GM21526 (cell line): ENCODE data around the gene DDX1.

Experiments used
- ATAC-seq: cut with Tn5 transposase; IDR thresholded peaks from one replicate; pipeline ENCODE4 v1.9.1; 2021; ENCODE audit warnings: moderate library complexity; ENCODE audit not compliant: unreplicated experiment, low FRiP score

Gene DDX1

DNA sequence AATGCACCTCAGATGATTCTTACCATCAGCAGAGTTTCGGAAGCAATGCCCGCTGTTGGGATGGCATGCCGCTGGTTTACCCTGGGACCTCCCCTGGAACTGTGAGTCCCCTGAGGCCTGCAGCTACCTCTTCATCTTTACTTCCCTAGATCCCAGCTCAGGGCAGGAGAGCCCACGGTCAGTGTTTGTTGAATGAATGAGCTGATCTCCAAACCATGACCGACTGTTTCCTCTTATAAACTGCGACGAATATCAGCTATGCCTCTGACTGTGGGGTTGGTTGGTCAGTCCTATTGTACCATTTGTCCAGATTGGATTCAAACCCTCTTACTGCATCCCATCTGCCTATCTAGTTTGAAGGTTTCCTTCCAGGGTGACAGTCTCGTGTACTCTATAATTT lies 64.4 kb downstream of the DDX1 start:
- no peak for ATAC-seq

- no peak for ATAC-seq
Measured at GRCh38 chr2:15657759-15658158, 66.1 kb downstream of the DDX1 start.

GRCh38 chr2:15658911-15659310 lies 67.2 kb downstream of the DDX1 start:
- ATAC-seq = no peak

DNA sequence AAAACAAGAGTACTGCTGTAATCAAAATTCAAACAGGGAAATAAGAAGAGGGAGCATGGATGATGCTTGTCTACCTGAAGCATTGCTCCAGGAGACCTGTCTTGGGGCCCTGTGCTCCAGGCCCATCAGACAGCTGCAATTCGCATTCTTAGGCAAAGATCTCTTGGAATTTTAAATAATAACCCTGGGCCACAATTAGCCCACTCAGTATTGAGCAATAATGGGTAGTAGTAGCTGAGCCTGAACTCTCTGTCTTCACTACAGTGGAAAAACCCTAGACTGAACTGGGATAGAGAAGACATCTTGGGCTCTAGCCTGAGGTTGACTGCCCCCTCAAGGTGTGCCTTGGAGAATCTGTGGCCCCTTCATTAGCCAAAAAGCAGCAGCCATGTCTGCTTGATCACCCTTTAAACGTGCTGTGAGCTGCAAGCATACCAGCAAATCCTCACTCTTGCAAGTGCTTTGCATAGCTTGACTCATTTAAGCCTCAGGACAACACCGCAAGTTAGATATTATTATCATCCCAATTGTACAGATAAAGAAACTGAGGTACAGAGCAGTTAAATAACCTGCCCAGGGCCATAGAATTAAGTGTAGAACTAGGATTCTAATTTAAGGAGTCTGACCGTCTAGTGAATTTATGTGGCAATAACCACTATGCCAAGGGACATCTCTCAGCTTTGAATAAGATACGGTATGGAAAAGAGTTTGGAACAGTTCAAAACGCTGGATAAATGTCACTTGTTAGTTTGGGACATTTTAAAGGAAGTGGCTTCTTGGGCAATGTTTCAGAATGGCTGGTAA lies 69.0 kb downstream of the DDX1 start:
- ATAC-seq = no peak

DNA sequence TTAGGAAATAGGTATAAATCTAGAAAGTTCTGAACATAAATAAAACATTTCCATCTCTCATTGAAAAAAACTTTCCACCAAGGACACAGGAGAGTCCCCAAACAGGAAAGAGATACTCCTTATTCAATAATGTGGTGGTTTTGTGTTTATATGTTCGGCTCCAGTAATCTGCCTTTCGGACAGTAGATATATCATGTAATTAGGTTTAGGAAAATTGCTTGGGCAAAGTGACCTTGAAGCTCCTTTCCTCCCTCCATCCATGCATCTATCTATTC lies 69.6 kb downstream of the DDX1 start:
- ATAC-seq = no peak

DNA sequence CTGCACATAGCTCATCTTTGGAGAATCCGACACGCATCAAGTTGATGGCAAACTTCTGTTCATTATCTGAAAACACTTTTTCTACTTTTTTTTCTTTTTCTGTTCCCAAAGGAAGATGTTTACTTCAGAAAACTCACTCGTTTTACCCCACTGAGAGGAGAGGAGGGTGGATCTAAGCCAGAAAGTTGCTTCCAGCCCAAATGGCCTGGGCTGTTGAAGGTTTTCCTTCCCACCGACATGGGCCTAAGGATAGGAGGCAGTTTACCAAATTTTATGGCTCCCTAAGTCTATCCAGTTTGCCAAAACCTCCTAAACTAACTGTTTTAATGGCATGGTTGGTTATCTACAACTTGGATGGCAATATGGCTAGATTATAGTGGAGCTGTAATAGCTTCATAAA lies 70.4 kb downstream of the DDX1 start:
- no peak for ATAC-seq

DNA sequence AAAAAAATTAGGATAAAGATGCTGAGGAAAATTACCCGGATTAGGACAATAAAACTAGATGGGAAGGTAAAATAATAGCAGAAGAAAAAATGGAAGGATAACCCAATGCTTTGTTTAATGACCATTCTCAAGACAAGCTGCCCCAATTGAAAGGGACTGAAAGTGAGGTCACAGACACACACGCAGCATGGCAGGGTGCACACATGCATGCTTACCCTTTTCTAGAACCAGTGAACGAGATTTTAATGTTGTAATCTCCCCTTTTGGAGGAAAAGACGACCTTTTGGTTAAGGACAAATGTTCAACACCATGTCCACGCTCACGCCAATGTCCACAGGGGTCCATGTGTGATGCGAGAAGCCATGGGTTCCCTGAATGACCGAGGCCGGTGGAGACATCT lies 70.9 kb downstream of the DDX1 start:
- no peak for ATAC-seq

GRCh38 chr2:15663802-15664201 lies 72.1 kb downstream of the DDX1 start:
- no peak for ATAC-seq

- no peak for ATAC-seq
Measured at GRCh38 chr2:15664273-15665066, 72.8 kb downstream of the DDX1 start.

DNA sequence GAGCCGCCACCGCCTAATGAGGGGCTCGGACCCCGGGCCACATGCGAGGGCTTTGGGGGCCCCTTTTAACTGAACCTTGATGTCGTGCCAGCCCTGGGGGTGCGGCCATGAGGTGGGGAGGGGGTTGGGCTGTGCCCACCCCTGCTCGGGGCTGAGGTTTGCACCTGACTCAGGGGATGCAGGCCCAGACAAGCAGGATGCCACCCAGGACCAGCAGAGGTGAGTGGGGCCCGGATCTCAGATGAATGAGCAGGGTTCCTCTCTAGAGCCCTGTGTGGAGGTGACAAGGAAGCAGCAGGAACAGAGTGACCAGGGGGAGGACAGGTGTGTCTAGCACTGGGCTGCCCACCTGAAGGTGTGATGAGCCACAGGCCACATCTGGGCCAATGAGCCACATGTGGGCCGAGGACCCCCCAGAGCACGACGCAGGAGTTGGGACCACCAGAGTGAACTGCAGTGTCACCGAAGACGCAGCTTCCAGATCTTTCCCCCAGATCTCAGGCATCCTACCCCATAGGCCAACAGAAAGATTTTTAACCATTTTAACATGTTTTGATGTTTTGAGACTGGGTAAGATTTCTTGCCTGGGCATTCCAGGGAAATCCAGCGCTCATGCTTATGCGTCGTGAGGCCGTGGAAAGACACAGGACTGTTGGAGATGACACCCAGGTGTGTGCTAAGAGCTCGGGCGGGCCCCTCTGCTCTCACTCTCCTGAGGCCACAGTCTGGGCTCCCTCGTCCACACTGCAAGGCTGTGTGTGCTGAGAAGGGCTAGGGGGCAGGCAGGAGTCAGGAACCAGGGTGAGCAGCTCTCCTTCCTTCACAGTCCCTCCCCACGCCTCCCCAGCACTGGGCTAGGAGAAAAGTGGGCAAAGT lies 73.6 kb downstream of the DDX1 start:
- ATAC-seq = no peak

GRCh38 chr2:15665943-15666460 lies 74.3 kb downstream of the DDX1 start:
- no peak for ATAC-seq

GRCh38 chr2:15666861-15667808 lies 75.5 kb downstream of the DDX1 start:
- no peak for ATAC-seq

DNA sequence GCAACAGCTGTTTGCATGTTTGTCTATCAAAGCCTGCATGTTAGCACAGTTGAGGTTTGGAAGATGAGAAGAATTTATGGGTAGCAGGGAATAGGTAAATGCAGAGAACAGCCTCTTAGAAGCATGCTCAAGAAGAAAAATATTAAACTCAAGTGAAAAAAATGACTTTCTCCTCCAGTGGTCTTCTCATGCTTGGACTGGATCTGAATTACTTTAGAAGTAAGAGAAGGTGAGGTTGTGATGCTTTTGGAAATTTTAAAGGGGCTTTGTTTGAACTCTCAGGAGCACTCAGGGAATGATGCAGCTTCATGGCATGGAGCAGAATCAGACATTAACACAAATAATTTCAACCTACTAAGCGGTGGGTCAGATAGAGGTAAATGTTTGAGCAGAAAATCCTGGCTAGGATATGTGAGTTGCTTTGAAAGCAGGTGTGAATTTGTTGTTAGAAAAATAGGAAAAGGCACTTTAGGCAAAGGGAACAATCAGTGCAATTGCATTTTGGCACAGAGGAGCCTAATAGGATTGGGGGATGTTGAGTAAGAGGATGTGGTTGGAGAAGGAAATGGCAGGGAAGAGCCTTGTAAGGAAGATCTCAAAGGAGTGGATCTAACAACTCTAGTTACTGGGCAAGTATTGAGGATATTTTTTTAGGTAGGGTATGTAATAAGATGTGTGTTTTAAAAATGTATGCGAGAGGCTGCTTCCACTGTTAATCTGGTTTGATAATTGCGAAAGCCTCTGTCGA lies 76.3 kb downstream of the DDX1 start:
- no peak for ATAC-seq

GRCh38 chr2:15668611-15669305 lies 77.1 kb downstream of the DDX1 start:
- no peak for ATAC-seq

DNA sequence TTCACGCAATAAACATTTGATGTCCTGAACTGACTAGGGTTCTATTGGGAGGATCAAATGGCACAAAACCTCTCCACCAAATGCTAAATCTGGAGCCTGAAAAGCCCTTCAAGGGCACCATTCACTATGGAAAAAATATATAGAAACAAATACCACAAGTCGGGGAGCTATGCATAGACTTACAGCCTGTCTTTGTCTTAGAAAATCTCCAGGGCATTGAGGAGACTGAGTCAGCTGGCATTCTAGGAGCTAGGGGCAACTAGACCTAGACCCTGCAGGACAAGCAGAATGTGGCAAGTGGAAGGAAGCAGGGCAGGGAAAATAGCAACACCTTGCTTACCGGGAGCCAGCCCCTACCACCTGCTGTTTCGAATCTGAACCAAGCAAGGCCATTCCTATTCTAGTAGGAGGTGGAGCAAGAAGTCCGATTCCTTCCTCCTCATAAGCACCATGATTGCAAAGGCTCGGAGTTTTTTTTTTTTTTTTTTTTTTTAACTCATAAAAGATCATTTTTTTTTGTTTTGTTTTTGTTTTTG lies 77.8 kb downstream of the DDX1 start:
- ATAC-seq = no peak

GRCh38 chr2:15670469-15670868 lies 78.8 kb downstream of the DDX1 start:
- no peak for ATAC-seq

GRCh38 chr2:15670981-15671380 lies 79.3 kb downstream of the DDX1 start:
- ATAC-seq = no peak

- no peak for ATAC-seq
Measured at GRCh38 chr2:15671409-15671808, 79.7 kb downstream of the DDX1 start.
